ENCODE measurements around the gene RNF40.

GRCh38 chr16:30720694-30721093, 41.4 kb upstream of the RNF40 start:
- TF ChIP-seq CTCF (IDR thresholded peaks at IDR 0.05) (no peak), REST (IDR thresholded peaks at IDR 0.05; ENCODE audit: insufficient read depth in 1 of 2, low read depth in 2 of 2, low read length in 1 of 2) (no peak)
